Hepatocyte (in vitro differentiated cells): ENCODE results near the gene TSPAN9. TPM values are rescaled to one million over a fixed set of nuclear protein-coding genes. Genes with fewer than 3 reads are reported as not detected.
A peak's percentile ranks its signal among the peaks of the same experiment; 100 is the strongest.

ENCODE experiments used
- DNase-seq: peaks from one replicate; pipeline ENCODE4 v3.0.0-alpha.2; 2016; ENCODE audit warnings: low spot score
- H2AFZ ChIP-seq: fragments of 200-600 bp; sonication (generic); 2 replicates; pipeline ENCODE4 v1.6.0; 2016; ENCODE audit warnings: antibody characterized with exemption, mild to moderate bottlenecking
- H3K27ac ChIP-seq: fragments of 200-600 bp; sonication (generic); 2 replicates; pipeline ENCODE4 v1.5.1; 2016; ENCODE audit warnings: mild to moderate bottlenecking
- H3K27me3 ChIP-seq: fragments of 200-600 bp; sonication (generic); 2 replicates; pipeline ENCODE4 v1.6.1; 2016
- H3K36me3 ChIP-seq: fragments of 200-600 bp; sonication (generic); replicated peaks from 2 replicates; pipeline ENCODE4 v1.5.1; 2016; ENCODE audit warnings: low read depth; ENCODE audit not compliant: insufficient read depth
- H3K4me1 ChIP-seq: fragments of 200-600 bp; sonication (generic); 2 replicates; pipeline ENCODE4 v1.5.1; 2016; ENCODE audit warnings: mild to moderate bottlenecking, moderate library complexity; ENCODE audit not compliant: insufficient read depth
- H3K4me2 ChIP-seq: fragments of 200-600 bp; sonication (generic); 2 replicates; pipeline ENCODE4 v1.6.0; 2016
- H3K4me3 ChIP-seq: fragments of 200-600 bp; sonication (generic); 2 replicates; pipeline ENCODE4 v1.5.1; 2016; ENCODE audit warnings: mild to moderate bottlenecking
- H3K79me2 ChIP-seq: fragments of 200-600 bp; sonication (generic); 2 replicates; pipeline ENCODE4 v1.6.0; 2017; ENCODE audit warnings: mild to moderate bottlenecking
- H3K9me2 ChIP-seq: fragments of 200-600 bp; sonication (generic); replicated peaks from 2 replicates; pipeline ENCODE4 v1.6.0; 2017; ENCODE audit warnings: mild to moderate bottlenecking; ENCODE audit not compliant: insufficient read depth
- H3K9me3 ChIP-seq: fragments of 200-600 bp; sonication (generic); 2 replicates; pipeline ENCODE4 v1.5.1; 2016; ENCODE audit warnings: low read depth, mild to moderate bottlenecking
- H4K20me1 ChIP-seq: fragments of 200-600 bp; sonication (generic); 2 replicates; pipeline ENCODE4 v1.6.0; 2016; ENCODE audit warnings: mild to moderate bottlenecking; ENCODE audit not compliant: insufficient read depth, poor library complexity, severe bottlenecking
- CTCF ChIP-seq: fragments of 200-600 bp; sonication (generic); IDR thresholded peaks from 2 replicates; pipeline ENCODE4 v1.5.1; 2016; ENCODE audit warnings: antibody characterized with exemption, mild to moderate bottlenecking; ENCODE audit not compliant: poor library complexity
- EZH2 ChIP-seq: fragments of 200-600 bp; sonication (generic); IDR thresholded peaks from 2 replicates; pipeline ENCODE4 v1.6.1; 2016; ENCODE audit warnings: antibody characterized with exemption, mild to moderate bottlenecking, borderline replicate concordance
- EZH2phosphoT487 ChIP-seq: fragments of 200-600 bp; sonication (generic); IDR thresholded peaks from one replicate; pipeline ENCODE4 v1.6.1; 2018; ENCODE audit warnings: antibody characterized with exemption, mild to moderate bottlenecking, low read depth, moderate library complexity; ENCODE audit not compliant: unreplicated experiment, severe bottlenecking
- WGBS: methylation state at CpG from one replicate; pipeline ENCODE4 v1.1.6; 2016; ENCODE audit warnings: low lambda C conversion rate; ENCODE audit errors: missing lambda C conversion rate; 5-methylcytosine and 5-hydroxymethylcytosine counted together
- polyA plus RNA-seq: library from polyadenylated mRNA; unstranded; fragments of >200 nt; fragmentation: Nextera tagmentation; extraction: Ambion mirVana; gene quantifications from 2 replicates; pipeline ENCODE4 v1.2.1, GENCODE V29; 2016
- total RNA-seq: library from RNA; depleted of rRNA; stranded (reverse); fragments of >200 nt; gene quantifications from 2 replicates; pipeline ENCODE4 v1.2.3, GENCODE V29; 2014

The TSPAN9 gene
- total and polyA plus RNA-seq, 2 experiments from 2014 or later: 16.6 to 38.6 TPM

GRCh38 chr12:3202734-3203446, 125.7 kb downstream of the TSPAN9 start:
- H3K9me2 ChIP-seq: no peaks in the 10 kb centered on the region
- H4K20me1 ChIP-seq: peaks cover 48% of the 10 kb centered on the region
- H3K4me1 ChIP-seq: peaks cover 9% of the 10 kb centered on the region
- no peak overlapping the region for H3K4me3 ChIP-seq
- H3K9me3 ChIP-seq: no peaks in the 10 kb centered on the region
- DNase-seq: peak; percentile 60
- H2AFZ ChIP-seq: no peak overlapping the region
- H3K4me2 ChIP-seq: no peak overlapping the region
- H3K79me2 ChIP-seq: peaks cover 4% of the 10 kb centered on the region
- no peak overlapping the region for H3K27ac ChIP-seq
- TF ChIP-seq EZH2phosphoT487: no peak
- TF ChIP-seq CTCF: peak; percentile 91
- 27% methylated on average over 8 of the region's 8 CpGs for WGBS
- H3K27me3 ChIP-seq: peaks cover 17% of the 10 kb centered on the region
- no peaks in the 10 kb centered on the region for H3K36me3 ChIP-seq

- 77% methylated on average over 2 of the region's 2 CpGs for WGBS
- Histone ChIP-seq H3K9me3 (no peaks in the 10 kb centered on the region), H3K4me1 (peaks cover 9% of the 10 kb centered on the region), H3K4me2 (no peak overlapping the region), H3K9me2 (no peaks in the 10 kb centered on the region), H2AFZ (no peak overlapping the region), H3K27me3 (peaks cover 17% of the 10 kb centered on the region), H3K79me2 (peaks cover 4% of the 10 kb centered on the region), H4K20me1 (peaks cover 48% of the 10 kb centered on the region), H3K27ac (no peak overlapping the region), H3K4me3 (no peak overlapping the region), H3K36me3 (no peaks in the 10 kb centered on the region)
- TF ChIP-seq EZH2: no peak
- TF ChIP-seq CTCF: no peak
- no peak for TF ChIP-seq EZH2phosphoT487
- DNase-seq: no peak
Observed at GRCh38 chr12:3203713-3204112, 126.5 kb downstream of the TSPAN9 start.

DNA sequence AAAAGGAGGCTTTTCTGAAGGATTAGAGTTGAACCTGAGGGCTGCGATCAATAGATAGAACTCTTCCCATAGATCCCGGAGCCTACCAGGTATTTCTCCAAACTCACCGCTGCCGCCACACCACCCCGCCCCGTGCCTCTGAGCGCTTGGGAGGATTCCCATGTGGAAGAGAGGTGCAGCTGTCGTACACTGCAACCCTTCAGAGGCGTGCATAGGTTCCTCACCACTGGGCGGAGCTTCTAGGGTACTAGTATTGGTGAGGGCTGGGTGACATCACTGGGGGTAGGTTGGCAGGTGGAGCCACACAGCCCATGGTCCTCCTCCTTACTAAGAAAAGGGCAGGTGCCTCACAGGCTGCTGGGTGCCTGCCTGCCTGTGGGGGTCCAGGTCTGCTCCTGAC, 127.0 kb downstream of the TSPAN9 start:
- Histone ChIP-seq H3K4me2 (no peak overlapping the region), H3K9me3 (no peaks in the 10 kb centered on the region), H3K79me2 (peaks cover 4% of the 10 kb centered on the region), H3K27me3 (peaks cover 17% of the 10 kb centered on the region), H3K4me1 (peaks cover 9% of the 10 kb centered on the region), H3K4me3 (no peak overlapping the region), H3K9me2 (no peaks in the 10 kb centered on the region), H4K20me1 (peaks cover 44% of the 10 kb centered on the region), H2AFZ (no peak overlapping the region), H3K27ac (no peak overlapping the region), H3K36me3 (no peaks in the 10 kb centered on the region)
- TF ChIP-seq CTCF (no peak), EZH2phosphoT487 (no peak), EZH2 (no peak)
- whole genome bisulfite sequencing: 94% methylated on average over 10 of the region's 10 CpGs
- no peak for DNase-seq
